HepG2 (cell line): ENCODE measurements around the gene CREBRF. TPM values are rescaled to one million over a fixed set of nuclear protein-coding genes. Genes with fewer than 3 reads are reported as not detected.
A peak's percentile ranks its signal among the peaks of the same experiment; 100 is the strongest.

Experiments
- ARID3A ChIP-seq: IDR thresholded peaks from 2 replicates; pipeline ENCODE4 v1.6.1; 2012; ENCODE audit warnings: low read depth, low read length, improper control_type of control experiment
- CAMTA2 ChIP-seq: sonication (generic); formaldehyde crosslinking; IDR thresholded peaks from 2 replicates; pipeline ENCODE4 v1.4.0; 2020; ENCODE audit warnings: mild to moderate bottlenecking, missing genetic modification reagents, borderline replicate concordance
- FOXP4 ChIP-seq: sonication (generic); formaldehyde crosslinking; IDR thresholded peaks from 2 replicates; pipeline ENCODE4 v1.4.0; 2020; ENCODE audit warnings: missing genetic modification reagents
- IRF9 ChIP-seq: sonication (generic); formaldehyde crosslinking; IDR thresholded peaks from 2 replicates; pipeline ENCODE4 v1.8.0; 2022; ENCODE audit warnings: missing genetic modification reagents, mild to moderate bottlenecking, borderline replicate concordance
- KAT2B ChIP-seq: fragments of 150-350 bp; IDR thresholded peaks from 2 replicates; pipeline ENCODE4 v1.6.1; 2014; ENCODE audit warnings: low read depth, low read length, borderline replicate concordance
- MIER3 ChIP-seq: IDR thresholded peaks from 2 replicates; pipeline ENCODE4 v1.6.1; 2016; ENCODE audit warnings: missing compliant biosample characterization, borderline replicate concordance
- RBAK ChIP-seq: sonication (generic); formaldehyde crosslinking; IDR thresholded peaks from 2 replicates; pipeline ENCODE4 v1.5.1; 2020; ENCODE audit warnings: mild to moderate bottlenecking, missing genetic modification reagents
- RNF219 ChIP-seq: sonication (generic); formaldehyde crosslinking; IDR thresholded peaks from 2 replicates; pipeline ENCODE4 v1.5.0; 2020; ENCODE audit warnings: mild to moderate bottlenecking, missing genetic modification reagents
- SIX4 ChIP-seq: sonication (generic); formaldehyde crosslinking; IDR thresholded peaks from 2 replicates; pipeline ENCODE4 v1.4.0; 2020; ENCODE audit warnings: missing genetic modification reagents
- TBL1XR1 ChIP-seq: fragments of 150-350 bp; IDR thresholded peaks from 2 replicates; pipeline ENCODE4 v1.6.1; 2014; ENCODE audit warnings: borderline replicate concordance, low read length; ENCODE audit not compliant: partially characterized antibody
- TGIF2 ChIP-seq: IDR thresholded peaks from 2 replicates; pipeline ENCODE4 v1.6.1; 2016; ENCODE audit warnings: control low read depth, missing compliant biosample characterization
- TOE1 ChIP-seq: sonication (generic); formaldehyde crosslinking; IDR thresholded peaks from 2 replicates; pipeline ENCODE4 v1.4.0; 2020; ENCODE audit warnings: mild to moderate bottlenecking, missing genetic modification reagents
- ZBTB8A ChIP-seq: sonication (generic); formaldehyde crosslinking; IDR thresholded peaks from 2 replicates; pipeline ENCODE4 v1.4.0; 2020; ENCODE audit warnings: mild to moderate bottlenecking, low read depth, missing genetic modification reagents, borderline replicate concordance
- ZMAT5 ChIP-seq: sonication (generic); formaldehyde crosslinking; IDR thresholded peaks from 2 replicates; pipeline ENCODE4 v1.5.0; 2020; ENCODE audit warnings: mild to moderate bottlenecking, low read depth, missing genetic modification reagents, borderline replicate concordance
- ZNF275 ChIP-seq: sonication (generic); formaldehyde crosslinking; IDR thresholded peaks from 2 replicates; pipeline ENCODE4 v1.8.0; 2022; ENCODE audit warnings: missing genetic modification reagents, mild to moderate bottlenecking, inconsistent platforms, borderline replicate concordance
- ZNF282 ChIP-seq: fragments of 450-650 bp; IDR thresholded peaks from 2 replicates; pipeline ENCODE4 v1.6.1; 2018; ENCODE audit not compliant: partially characterized antibody
- ZNF547 ChIP-seq: sonication (generic); formaldehyde crosslinking; IDR thresholded peaks from 2 replicates; pipeline ENCODE4 v1.5.1; 2020; ENCODE audit warnings: mild to moderate bottlenecking, missing genetic modification reagents
- ZNF777 ChIP-seq: sonication (generic); formaldehyde crosslinking; IDR thresholded peaks from 2 replicates; pipeline ENCODE4 v1.4.0; 2020; ENCODE audit warnings: missing genetic modification reagents
- ZNF850 ChIP-seq: sonication (generic); formaldehyde crosslinking; conservative IDR thresholded peaks from 2 replicates; pipeline ENCODE4 v1.9.0; 2021; ENCODE audit warnings: mild to moderate bottlenecking, missing genetic modification reagents
- ZSCAN29 ChIP-seq: sonication (generic); formaldehyde crosslinking; conservative IDR thresholded peaks from 2 replicates; pipeline ENCODE4 v1.4.0; 2020; ENCODE audit warnings: mild to moderate bottlenecking, missing genetic modification reagents
- polyA plus RNA-seq, 8 experiments: library from polyadenylated mRNA; depleted of rRNA in 3 of 8; stranded (reverse) in 7 of 8; unstranded in 1 of 8; fragments of >200 nt; fragmentation: Illumina TruSeq in 4 of 8; extraction: Trizol in 4 of 8; gene quantifications; 2 replicates each; pipeline versions ENCODE4 v1.2.1 to v1.2.3, GENCODE V29; 2011 to 2016; ENCODE audit warnings: low read depth in 4 of 8, missing spikeins in 1 of 8, mixed read lengths in 1 of 8; ENCODE audit not compliant: insufficient read depth in 1 of 8
- total RNA-seq, 5 experiments: library from RNA; depleted of rRNA; stranded (reverse); fragments of >200 nt; fragmentation: Illumina TruSeq; extraction: Trizol; gene quantifications; 2 replicates each; pipeline ENCODE4 v1.2.3, GENCODE V29; 2016; ENCODE audit warnings: low read depth in 1 of 5

Gene CREBRF
- total and polyA plus RNA-seq, 2 of the 13 experiments (the other 11 are each of a cell fraction or from before 2014, with no cell fraction given), result 4.5 to 10.2 TPM

- TF ChIP-seq RNF219 (CRISPR knock-in tag) (no peak), CAMTA2 (no peak), ZNF850 (CRISPR knock-in tag) (no peak), IRF9 (CRISPR knock-in tag) (no peak), ZMAT5 (CRISPR knock-in tag) (no peak), ZBTB8A (no peak), MIER3 (CRISPR knock-in tag) (no peak), ZSCAN29 (no peak), ZNF275 (CRISPR knock-in tag) (no peak), TGIF2 (CRISPR knock-in tag) (no peak), ZNF547 (CRISPR knock-in tag) (no peak), ARID3A (no peak), ZNF282 (no peak), FOXP4 (CRISPR knock-in tag) (peak; percentile 48; the same call in 1 of the 2 replicates), TOE1 (CRISPR knock-in tag) (no peak), RBAK (CRISPR knock-in tag) (no peak), KAT2B (no peak), ZNF777 (CRISPR knock-in tag) (no peak), SIX4 (CRISPR knock-in tag) (0 out of 2 replicates have a peak, but pooled peaks have one; percentile 19), TBL1XR1 (no peak)
These were observed 40.3 kb upstream of the CREBRF start (continued) for GRCh38 chr5:173015598-173016455.
